Fibroblast of skin of back (primary cell): ENCODE data around the gene MESD. TPM values are rescaled to one million over a fixed set of nuclear protein-coding genes. Genes with fewer than 3 reads are reported as not detected.
A peak's percentile ranks its signal among the peaks of the same experiment; 100 is the strongest.

Source experiments
- DNase-seq: peaks from one replicate; pipeline ENCODE4 v3.0.0-alpha.2; 2013
- polyA plus RNA-seq, 2 experiments: library from polyadenylated mRNA; unstranded; fragments of 120-200 nt; gene quantifications; one replicate each; pipeline ENCODE4 v1.2.1, GENCODE V29; 2013; ENCODE audit not compliant: insufficient read length in 2 of 2

The MESD gene
- 28.7 TPM for polyA plus RNA-seq (2013, experiment 1 of 2; ENCODE audit: insufficient read length)
- polyA plus RNA-seq (2013, experiment 2 of 2; ENCODE audit: insufficient read length): 23.6 TPM

DNA sequence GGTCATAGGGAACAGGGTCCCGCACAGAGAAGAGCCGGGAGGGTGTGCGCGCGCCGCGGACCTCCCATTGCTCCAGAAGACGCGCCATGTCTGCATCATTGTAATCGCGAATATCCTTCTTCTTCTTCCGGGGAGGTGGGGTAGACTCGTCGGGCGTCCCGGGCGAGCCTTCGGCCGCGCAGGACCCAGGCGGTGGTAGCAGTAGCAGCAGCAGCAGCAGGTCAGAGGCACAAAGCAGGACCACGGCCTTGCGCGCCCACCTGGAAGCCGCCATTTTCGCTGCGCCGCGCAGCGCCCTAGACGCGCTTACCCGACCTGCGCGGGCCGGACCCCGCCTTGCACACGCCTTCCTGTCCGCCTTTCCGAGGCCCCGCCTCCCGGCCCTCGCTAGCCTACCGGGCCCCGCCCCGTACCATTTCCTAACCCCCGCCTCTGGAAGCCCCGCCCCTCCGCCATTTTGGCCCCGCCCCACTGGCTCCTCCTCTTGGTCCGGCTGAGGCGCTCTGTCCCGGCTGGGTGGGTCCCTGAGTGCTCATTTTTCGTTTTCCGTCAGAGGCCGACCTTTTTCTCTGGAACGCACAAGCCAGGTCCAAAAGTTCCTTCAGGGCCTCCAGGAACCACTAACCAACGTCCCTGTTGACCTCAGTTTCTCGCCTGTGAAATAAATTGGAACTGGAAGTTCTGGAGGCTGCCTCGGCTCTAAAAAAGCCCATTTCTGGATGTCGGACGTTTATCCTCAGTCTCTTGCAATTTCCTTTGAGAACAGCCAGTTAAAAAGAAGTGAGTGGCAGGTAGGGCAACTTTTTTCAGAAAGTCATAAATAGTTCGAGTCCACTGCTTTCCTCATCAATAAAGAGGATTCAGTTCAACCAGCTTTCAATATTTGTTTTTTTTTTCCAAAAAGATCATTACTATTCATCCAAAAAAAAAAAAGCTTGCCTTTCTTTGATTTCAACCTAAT, at the start of gene MESD:
MESD (minus strand) TSS at position 302 of the 961 bp plus-strand sequence; CDS start at position 274, 28 bp downstream.
- peak; percentile 93 for DNase-seq

DNA sequence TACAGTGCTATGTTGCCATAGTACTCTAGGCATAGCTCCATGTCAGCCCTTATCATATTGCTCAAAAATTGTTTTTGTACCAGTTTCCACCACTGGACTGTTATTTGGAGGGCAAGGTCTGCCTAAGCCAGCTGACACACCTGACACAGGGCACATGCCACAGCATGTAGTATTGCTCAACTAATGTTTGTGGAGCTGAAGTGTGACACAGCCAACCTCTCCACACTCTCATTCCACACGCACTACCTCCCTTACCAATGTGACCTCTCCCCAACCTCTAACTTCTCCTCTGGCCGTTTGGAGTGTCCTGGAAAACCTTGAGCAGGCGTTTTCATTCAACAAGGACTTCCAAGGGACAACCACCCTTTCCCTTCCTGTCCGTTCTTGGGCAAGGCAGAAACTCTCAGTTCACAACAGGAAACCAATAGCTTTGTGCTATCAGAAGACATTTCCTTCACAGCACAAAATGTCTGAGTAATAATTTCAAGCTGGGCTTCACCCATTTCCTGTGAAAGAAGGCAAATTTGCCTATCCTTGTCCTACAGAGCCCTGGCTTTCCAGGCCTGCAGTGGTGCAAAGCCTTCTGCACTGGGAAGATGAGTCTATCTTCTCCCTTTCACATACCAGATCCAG, 49.5 kb upstream of the MESD start:
- DNase-seq: no peak

DNA sequence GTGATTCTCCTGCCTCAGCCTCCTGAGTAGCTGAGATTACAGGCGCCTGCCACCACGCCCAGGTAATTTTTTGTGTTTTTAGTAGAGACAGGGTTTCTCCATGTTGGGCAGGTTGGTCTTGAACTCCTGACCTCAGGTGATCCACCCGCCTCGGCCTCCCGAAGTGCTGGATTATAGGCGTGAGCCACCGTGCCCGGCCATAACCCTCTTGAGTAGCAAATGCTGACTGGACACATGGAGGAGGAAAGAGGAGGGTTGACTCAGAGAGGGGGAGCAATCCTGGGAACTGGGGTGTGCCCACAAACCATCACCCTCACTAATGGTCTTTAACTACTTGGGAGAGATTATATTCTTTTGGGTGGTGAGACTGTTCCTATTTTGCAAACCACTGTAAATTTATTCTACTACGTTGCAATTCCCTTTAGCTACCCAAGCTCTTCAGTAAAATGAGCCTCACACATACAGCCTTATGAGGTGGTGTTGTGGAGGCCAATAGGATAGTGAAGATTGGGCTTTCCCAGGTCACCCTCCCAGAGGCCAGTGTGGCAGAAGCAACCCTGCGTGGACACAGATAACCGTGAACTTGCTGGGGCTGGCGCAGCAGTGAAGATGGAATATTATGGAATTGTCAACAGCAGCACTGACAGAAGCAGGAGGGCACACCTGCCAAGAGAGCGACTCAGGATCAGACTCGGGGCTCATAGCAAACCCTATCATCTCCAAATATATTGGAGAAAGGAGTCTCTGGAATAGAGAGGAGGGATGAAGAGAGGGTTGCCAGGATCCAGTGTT, 48.5 kb upstream of the MESD start:
- DNase-seq: no peak

DNA sequence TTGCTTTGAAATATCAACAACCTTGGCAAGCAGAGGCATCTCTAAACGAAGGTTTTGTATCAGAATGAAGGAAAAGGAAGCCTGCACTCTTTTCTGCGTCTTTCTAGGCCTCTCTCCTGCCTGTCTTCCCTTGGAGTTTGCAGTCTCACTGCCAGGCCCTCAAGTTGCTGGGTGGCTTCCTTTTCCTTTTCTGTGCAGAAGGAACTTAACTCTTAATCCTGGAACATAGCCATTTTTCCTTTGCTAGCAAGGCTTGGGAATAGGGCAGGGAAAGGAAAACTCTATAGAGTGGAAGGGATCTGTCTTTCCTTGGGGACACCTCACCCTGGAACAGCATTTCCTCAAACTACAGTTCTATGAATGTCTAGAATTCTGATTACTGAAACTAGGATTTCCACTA, 43.9 kb upstream of the MESD start:
- DNase-seq: no peak

DNA sequence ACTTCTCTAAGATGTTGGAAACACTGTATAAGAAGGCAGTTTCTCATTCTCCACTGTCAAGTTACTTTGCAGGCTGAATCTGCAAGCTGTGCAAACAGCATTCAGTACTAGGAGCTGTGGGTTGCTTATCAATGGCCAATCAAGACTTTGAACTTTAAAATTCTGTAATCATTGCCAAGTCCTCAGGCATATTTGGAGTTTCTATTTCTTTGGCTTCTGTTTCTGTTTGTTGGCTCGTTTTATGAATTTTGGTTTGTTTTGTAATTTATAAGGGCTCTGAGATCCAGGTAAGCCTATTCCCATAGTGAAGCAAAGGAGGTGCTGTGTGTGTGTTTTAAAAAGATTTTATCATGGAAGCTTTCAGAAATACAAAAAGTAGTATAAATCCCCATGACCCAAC, 43.2 kb upstream of the MESD start:
- no peak for DNase-seq

DNA sequence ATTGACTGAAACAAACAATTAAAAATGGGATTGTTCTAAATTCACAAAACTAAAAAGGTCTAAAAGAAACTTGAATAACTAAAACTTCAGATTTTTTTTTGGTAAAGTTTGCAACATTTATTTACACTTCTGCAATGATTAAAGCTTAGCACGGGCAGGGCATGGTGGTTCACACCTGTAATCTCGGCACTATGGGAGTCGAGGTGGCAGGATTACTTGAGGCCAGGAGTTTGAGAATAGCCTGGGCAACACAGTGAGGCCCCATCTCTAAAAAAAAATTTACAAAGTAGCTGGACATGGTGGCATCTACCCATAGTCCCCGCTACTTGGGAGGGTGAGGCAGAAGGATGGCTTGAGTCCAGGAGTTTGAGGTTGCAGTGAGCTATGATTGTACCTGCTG, 42.7 kb upstream of the MESD start:
- no peak for DNase-seq

DNA sequence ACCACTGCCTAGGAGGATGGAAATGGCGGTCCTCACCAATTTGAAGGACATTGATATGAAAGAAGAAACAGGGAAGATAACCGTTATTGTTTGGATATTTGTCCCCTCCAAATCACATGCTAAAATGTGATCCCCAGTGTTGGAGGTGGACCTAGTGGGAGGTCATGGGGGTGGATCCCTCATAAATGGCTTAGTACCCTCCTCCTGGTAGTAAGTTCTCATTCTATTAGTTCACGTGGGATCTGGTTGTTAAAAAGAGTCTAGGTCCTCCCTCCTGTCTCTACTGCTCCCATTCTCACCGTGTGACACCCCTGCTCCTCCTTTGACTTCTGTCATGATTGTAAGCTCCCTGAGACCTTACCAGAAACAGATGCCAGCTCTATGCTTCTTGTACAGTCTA, 41.6 kb upstream of the MESD start:
- DNase-seq: no peak

DNA sequence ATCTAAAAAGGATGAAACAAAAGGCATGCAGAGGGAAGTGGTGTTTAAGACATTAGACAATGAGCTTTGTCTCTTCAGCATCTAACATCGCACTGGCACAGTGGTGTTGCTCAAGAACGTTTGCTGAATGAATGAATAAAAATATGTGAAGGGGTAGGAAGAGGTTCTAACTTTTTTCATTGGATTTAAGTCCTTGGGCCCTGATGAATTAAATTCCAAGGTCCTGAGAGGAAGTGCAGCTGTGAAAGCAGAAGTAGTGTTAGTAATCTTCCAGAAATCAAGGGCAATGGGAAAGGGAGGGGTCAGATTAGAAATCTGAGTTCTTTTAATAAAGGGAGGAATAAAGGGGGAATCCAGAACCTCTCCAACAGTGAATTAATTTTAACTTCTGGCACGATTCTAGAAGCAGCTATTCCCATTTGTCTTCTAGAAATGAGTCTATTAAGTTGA, 40.7 kb upstream of the MESD start:
- DNase-seq: no peak

DNA sequence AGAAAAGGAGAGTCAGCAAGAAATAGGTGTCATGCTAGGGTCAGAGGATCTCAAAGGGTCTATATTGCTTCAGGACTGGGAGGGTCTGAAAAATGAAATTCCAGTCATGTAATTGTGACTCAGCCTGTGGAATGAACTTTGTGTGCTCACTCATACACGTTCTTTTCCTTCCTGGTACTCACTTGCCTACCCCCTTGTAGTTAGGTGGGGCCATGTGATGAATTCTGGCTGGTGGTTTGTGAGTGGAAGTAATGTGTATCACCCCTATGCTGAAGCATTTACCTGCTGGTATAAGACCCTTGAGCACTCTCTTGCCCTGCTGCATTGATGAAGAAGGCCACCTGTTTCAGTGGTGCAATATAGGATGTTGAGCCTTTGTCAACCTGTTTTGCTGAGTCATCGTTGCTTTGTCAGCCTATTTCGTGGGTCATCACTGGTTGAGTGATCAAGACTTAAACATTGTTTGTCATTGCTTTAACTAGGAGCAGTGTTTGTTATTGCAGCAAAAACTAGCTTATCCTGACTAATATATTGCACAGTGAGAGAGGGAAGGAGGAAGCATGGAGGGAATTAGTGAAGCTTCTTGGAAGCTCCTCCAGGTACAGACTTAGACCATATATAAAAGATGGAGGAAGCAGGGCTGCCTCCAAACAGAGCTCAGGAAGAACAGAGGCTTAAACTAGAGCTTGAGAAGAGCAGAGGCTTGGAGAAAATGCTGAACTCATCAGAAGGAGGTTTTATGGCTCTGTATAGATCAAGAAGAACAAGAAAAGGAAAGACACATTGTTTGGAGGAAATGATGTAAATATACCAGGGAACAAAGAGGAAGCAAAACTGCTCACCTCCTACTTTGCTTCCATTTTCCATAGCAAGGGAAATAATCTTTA, 40.0 kb upstream of the MESD start:
- peak; percentile 50 for DNase-seq

DNA sequence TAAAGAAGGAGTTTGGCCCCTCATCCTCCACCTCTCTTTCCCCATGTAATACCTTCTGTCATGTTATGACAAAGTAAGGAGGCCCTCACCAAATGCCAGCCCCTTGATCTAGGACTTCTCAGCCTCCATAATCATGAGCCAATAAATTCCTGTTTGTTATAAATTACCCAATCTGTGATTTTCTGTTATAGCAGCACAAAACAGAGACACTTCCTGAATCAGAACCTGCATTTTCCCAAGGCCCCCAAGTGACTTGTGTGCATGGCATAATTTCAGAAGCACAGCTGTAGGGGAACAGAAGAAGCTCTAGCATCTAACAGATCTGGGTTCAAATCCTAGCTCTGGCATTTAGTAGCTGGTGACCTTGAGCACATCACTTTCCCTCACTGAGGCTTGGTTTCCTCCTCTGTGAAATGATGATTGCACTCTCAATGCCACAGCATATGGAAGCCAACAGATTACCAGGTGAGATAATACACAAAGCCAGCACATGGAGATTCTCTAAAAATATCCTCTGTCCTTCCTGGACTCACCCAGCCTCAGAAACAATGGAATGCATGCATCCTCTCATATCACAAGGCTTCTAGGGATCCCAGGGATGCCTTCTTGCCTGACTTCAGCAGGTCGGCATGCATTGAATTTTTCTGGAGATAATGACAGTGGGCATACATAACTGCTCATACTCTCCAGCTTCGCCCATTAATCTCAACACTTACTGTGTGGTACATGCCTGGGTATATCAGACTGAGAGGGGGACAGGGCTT, 37.4 kb upstream of the MESD start:
- peak; percentile 61 for DNase-seq

DNA sequence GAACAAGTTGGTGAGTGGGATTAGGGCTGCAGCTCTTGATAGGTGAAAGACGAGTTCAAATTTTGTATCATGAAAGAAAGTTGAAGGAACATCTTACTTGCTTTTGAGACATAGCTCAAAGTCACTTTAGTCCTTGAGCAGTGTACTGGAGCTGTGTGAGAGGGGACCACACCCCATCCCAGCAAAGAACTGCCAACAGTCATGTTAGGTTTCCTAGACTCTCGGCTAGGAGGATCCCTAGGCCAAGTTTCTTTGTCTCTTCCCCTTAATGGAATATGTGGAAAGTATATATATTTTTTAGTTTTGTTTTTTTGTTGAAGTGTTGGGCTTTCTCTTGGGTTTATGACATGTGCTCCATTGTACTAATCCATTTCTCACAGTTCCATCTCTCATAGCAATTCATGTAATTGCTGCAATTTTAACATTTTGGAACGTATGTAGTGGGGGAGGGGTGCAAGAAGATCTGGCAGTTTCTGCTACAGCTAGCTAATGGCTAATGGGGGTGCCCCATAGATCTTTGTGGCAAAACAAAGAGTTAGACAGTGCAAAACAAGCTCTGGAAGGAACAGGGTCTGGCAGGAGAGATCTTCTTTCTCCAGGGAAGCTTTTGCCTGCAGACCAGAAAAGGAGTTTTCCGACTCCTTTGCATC, 36.2 kb upstream of the MESD start:
- DNase-seq: no peak

DNA sequence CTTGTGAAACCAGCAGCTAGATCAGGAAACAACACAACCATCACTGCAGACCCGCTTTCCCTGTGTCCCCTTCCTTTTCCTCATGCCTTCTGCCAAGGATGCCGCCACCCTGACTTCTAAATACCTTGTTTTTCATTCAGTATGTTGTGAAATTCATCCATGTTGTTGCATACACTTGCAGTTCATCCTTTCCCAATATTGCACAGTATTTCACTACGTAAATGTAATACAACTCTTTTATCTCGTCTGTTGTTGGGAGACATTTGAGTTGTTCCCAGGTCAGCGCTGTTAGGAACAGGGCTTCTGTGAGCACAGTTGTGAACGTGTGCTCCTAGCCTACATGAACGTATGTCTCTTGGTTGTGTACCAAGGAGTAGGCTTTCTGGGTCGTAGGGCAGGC, 35.3 kb upstream of the MESD start:
- DNase-seq: no peak

DNA sequence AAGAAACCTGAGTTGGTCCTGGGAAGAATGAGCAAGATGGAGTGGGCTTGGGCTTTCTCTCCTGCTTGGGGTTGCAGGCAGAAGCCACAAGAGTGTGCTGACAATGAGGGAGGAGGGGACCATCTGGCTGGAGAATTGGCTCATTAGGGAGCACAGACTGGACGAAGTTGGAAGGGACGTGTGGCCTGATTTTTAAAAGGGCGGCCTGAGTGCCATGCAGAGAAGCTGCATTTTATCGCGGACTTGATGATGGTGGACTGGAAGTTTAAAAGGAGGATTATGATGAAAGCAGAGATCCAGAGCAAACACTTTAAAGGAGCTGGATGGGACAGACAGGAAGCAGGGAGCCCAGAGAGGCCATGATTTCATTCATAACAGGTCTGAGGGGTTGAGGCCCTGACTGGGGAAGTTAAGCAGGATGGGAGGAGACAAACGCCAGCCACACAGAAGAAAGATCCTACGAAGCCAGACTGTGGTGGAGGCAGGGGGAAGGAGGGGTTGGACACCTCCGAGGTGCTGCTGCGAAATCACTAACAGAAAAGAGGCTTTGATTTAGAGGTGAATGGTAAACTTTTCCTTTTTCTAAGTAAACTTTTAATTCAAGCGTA, 34.8 kb upstream of the MESD start:
- no peak for DNase-seq

DNA sequence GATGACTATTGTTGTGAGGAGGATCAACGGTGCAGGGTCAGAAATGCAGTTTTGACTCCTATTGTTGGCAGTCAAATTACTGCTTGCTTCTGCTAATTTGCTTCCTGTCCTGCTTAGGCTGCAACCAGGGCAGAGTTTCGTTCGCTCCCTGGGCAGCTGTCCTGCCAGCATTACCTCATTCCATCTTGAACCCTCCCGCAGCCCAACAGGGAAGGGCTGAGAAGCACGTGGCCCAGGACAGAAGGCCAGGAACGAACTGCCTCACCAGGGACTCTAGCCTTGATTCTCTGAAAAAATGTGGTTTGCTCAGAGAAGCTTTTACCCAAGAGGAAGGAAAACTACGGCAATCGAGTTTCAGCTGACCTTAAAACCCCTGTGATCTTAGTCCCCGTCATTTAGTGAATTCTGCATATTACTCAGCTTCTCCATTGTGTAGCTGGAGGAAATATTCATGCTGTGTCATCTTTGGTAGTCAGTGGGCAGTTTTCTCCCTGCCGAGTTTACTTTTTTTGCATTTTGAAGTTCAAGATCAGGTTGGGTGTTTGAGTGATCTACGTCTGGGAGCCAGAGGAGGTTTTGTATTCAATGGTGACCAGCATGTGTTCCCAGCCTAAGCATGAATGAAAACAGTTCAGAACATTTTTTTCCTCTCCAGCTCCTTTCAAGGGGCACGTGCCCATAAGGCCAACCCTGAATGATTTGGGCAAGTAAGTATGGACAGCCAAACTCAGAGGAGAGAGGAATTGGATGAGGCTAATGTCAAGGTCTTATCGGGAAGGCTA, 34.1 kb upstream of the MESD start:
- peak; percentile 56 for DNase-seq

DNA sequence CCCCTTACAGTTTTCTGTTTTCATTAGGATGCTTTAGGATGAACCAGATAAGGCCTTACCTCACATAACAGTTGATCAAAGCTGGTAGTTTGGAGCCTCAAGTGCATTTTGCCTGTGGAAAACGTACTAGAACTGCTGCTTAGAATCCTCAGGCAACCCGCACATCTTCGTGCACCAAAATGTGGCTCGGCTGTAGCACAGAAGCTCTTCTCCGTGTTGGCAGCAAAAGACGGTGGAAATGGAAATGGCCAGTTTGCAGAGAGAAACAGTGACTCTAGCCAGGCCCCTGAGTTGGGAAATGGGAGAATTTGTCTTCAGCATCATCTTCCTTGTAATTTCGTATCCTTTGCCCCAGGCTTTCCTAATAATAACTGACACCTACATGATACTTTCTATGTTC, 31.7 kb upstream of the MESD start:
- no peak for DNase-seq

DNA sequence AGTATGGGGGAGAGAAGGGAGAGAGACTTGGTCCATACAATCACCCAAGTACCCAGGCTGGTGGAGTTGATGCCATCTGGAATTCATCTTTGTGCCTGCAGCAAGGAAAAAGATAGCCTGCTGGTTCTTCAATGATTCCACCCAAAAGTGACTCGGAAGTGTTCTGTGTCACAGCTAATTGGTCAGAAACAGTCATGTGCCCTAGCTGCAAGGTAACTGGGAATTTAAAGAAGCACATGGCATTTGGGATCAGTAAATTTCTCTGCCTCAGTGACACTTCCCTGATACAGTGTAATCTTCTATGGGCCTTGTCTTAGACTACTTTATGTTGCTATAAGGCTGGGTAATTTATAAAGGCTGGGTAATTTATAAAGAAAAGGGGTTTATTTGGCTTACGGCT, 28.6 kb upstream of the MESD start:
- DNase-seq: no peak

DNA sequence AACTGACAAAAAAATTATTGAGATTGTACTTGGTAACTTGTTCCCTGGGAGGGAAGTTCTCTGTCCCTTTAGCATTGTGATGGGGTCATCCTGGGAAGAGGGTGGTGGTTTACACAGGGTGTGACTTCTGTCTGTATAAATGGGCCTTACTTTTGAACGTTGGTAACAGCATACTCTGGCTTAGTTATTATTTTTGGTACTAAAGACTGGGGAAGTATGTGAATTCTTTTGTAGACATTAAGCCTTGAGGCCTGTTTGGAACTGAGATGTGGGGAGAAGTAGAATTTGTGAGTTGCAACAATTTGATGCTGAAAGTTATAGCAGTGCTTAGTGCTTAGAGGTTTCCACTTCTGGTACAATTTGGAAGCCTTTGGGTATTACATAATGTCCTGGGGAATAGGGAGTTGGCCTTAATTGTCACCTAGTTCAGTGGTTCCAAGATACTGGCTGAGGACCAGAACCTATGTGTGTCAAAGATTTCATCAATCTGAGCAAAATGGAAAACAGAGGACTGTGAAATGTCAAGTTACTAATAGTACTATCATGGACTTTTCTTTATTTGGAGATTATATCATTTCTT, 27.0 kb upstream of the MESD start:
- no peak for DNase-seq

DNA sequence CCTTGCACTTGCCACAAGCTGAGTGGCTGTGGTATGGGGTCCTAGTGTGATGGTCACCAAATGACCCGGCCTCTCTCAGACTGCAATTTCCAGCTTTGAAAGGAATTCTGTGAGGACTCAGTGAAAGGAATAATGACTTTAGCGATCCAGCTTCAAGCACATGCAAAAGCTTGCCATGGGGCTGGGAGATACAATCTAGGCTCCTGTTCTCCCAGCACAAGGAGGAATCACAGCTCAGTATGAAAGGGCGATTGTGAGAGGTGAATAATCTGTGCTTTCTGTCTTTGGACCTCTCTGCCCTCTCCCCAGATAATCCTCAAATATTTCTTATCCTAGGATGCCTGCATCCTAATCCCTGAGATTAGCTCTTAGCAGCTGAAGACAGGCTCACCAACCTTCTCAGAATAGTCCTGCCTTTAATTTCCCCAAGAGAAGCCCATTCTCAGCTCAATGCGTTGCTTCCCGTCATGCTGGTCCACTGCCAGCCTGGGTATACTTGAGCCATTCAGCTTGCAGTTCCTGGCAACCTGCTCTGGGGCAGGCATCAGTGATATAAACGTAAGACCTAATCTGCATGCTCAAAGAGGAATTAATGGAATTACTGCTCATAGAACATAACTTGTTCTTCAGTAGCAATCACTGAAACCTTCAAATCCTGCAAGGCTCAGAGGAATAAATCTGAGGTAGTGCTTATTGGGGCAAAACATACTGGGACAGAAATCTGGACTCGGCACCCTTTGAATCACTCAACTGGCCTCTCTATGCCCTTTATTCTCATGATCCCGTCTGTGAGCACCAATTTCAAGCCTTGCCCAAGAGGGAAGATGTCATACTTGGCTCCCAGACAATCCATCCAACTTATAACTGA, 26.2 kb upstream of the MESD start:
- DNase-seq: no peak
